Measurements from ENCODE around the gene COPZ1. TPM values are rescaled to one million over a fixed set of nuclear protein-coding genes. Genes with fewer than 3 reads are reported as not detected.
"Not testable (repeated sequence)": the region's sequence is repeated elsewhere in the genome, so short reads cannot be mapped to it uniquely, and the experiment has no call there.

Gene COPZ1
- total RNA-seq, 2 experiments from 2014 or later: 93.1 to 94.6 TPM

GRCh38 chr12:54299515-54300224 is 25.3 kb upstream of the COPZ1 start:
- H3K27ac Mint-ChIP-seq: no peak overlapping the region
- H3K36me3 Mint-ChIP-seq: no peaks in the 10 kb centered on the region
- DNase-seq (no peak), ATAC-seq (ENCODE audit: low read depth) (no peak)
- H3K4me3 Mint-ChIP-seq: no peak overlapping the region
- peaks cover 19% of the 10 kb centered on the region for H3K4me1 Mint-ChIP-seq
- no peaks in the 10 kb centered on the region for H3K9me3 Mint-ChIP-seq
- POLR2A ChIA-PET: interaction anchor here (1.2 to 2.0 kb wide), 3 partner anchors 13 to 59 kb away, joined by 3 to 6 read pairs (median 4); no protein-coding TSS in a partner anchor
- peaks cover 76% of the 10 kb centered on the region for H3K27me3 Mint-ChIP-seq

DNA sequence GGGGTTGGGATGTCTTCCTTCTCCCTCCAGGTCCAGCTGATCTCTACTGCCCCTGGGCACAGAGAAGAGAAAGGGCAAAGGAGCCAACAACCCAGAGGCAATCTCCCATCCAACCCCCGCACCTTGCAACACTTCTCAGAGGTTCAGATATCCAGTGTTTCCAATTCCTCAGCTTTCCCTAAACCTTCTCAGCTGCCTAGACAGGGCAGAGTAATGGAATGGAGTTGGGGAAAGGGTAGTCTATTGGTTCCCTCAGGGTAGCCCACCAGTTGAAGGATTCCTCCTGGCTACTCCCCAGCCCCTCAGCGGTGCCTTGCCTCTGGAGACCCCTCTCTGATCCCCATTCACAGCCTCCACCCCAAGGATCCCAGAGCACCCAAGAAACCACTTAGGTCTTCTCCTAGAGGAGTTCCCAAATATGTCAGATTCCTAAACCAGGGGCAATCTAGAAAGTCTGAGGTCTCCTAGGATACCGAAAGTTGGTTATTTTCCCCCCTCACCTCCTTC is 24.7 kb upstream of the COPZ1 start:
- H3K27me3 Mint-ChIP-seq: peaks cover 77% of the 10 kb centered on the region
- POLR2A ChIA-PET: interaction anchor here (1.0 to 2.0 kb wide), 3 partner anchors 17 to 58 kb away, joined by 3 to 6 read pairs (median 4); partner anchors contain the start of gene COPZ1
- H3K36me3 Mint-ChIP-seq: no peaks in the 10 kb centered on the region
- H3K4me3 Mint-ChIP-seq: no peak overlapping the region
- H3K27ac Mint-ChIP-seq: no peak overlapping the region
- H3K9me3 Mint-ChIP-seq: no peaks in the 10 kb centered on the region
- peaks cover 19% of the 10 kb centered on the region for H3K4me1 Mint-ChIP-seq
- DNase-seq (no peak), ATAC-seq (ENCODE audit: low read depth) (no peak)

DNA sequence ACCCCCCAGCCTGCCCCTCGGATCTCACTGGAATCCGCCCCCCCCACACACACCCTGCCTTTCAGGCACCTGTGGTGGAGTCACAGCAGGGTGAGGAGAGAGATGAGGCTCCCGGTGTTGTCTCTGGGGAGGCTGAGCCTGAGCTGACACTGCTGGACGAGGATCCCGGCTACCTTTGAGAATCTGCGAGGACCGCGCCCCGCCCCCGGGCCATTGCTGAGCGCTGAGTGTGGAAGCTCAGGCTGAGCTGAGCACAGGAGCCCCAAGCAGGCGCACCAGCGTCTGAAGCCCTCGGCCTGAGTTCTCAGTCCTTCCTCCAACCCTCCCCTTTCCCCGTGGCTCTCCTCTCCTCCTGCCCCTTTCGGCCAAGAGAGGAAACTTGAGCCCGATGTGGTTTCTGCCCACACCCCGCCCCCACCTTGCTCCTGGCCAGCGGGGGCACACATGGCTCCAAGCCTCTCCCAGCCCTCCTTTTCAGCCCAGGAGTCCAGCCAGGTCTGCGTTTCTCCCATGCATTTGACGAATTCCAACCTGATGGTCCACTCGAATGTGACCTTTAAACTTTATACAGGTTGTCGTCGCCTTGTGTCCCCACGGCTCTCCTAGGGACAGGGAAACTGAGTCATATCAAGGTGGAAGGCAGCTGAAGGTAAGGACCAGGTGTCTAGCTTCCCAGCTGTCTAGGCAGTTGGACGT is 24.1 kb upstream of the COPZ1 start, which contains the start of gene NFE2:
Gene NFE2, minus strand, starts transcription at position 284 of the 696 bp plus-strand sequence. CDS start 5,767 bp downstream, outside the sequence.
- Mint-ChIP-seq H3K9me3 (no peaks in the 10 kb centered on the region), H3K4me1 (peaks cover 19% of the 10 kb centered on the region), H3K27ac (no peak within 1 kb of the TSS), H3K4me3 (peak within 1 kb of the TSS; percentile 56), H3K27me3 (peaks cover 73% of the 10 kb centered on the region), H3K36me3 (no peaks in the 10 kb centered on the region)
- POLR2A ChIA-PET: interaction anchor here (1.0 to 2.0 kb wide), 2 partner anchors 24 to 58 kb away, joined by 4 to 6 read pairs; partner anchors contain the start of gene COPZ1
- ATAC-seq (ENCODE audit: low read depth): peak; percentile 72
- peak; percentile 56 for DNase-seq

DNA sequence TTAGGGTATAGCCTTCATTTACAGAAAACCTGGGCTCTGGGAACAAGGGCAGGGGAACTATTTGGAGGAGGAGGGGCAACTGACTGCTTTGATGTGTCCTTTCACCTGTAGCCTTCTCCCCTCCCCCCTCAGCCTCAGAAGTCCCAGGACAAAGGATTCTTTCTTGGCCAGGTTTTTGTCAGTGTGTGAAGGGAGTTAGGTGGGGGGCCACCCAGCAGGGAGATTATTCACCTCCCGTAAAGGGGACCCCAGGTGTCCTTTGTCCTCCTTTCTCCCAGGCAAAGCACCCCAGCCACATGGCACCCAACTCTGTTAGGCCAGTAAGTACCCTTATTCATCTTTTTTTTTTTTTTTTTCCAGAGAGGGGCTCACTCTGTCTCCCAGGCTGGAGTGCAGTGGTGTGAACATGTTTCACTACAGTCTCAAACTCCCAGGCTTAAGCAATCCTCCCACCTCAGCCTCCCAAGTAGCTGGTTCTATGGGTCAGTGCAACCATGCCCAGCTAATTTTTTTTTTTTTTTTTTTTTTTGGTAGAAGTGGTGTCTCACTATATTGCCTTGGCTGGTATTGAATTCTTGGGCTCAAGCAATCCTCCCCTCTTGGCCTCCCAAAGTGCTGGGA is 23.4 kb upstream of the COPZ1 start:
- Mint-ChIP-seq H3K4me1 (peaks cover 19% of the 10 kb centered on the region), H3K36me3 (no peaks in the 10 kb centered on the region), H3K27ac (no peak overlapping the region), H3K4me3 (no peak overlapping the region), H3K9me3 (no peaks in the 10 kb centered on the region), H3K27me3 (peaks cover 72% of the 10 kb centered on the region)
- ATAC-seq (ENCODE audit: low read depth) (no peak), DNase-seq (no peak)
- POLR2A ChIA-PET: interaction anchor here (0.6 to 0.7 kb wide), 3 partner anchors 22 to 145 kb away, joined by 4 to 6 read pairs (median 5); no protein-coding TSS in a partner anchor

- POLR2A ChIA-PET: no interaction called here
- peaks cover 59% of the 10 kb centered on the region for H3K27me3 Mint-ChIP-seq
- no peak overlapping the region for H3K4me3 Mint-ChIP-seq
- no peak for DNase-seq
- H3K27ac Mint-ChIP-seq: no peak overlapping the region
- H3K9me3 Mint-ChIP-seq: no peaks in the 10 kb centered on the region
- no peaks in the 10 kb centered on the region for H3K36me3 Mint-ChIP-seq
- peaks cover 30% of the 10 kb centered on the region for H3K4me1 Mint-ChIP-seq
- no peak for ATAC-seq (ENCODE audit: low read depth)
Observed at GRCh38 chr12:54303640-54304039, 21.3 kb upstream of the COPZ1 start.

- Mint-ChIP-seq H3K4me3 (peak overlapping the region; percentile 35), H3K27me3 (peaks cover 52% of the 10 kb centered on the region)
- ATAC-seq (ENCODE audit: low read depth): peak; percentile 43
Observed at GRCh38 chr12:54304187-54304810, 20.6 kb upstream of the COPZ1 start.

DNA sequence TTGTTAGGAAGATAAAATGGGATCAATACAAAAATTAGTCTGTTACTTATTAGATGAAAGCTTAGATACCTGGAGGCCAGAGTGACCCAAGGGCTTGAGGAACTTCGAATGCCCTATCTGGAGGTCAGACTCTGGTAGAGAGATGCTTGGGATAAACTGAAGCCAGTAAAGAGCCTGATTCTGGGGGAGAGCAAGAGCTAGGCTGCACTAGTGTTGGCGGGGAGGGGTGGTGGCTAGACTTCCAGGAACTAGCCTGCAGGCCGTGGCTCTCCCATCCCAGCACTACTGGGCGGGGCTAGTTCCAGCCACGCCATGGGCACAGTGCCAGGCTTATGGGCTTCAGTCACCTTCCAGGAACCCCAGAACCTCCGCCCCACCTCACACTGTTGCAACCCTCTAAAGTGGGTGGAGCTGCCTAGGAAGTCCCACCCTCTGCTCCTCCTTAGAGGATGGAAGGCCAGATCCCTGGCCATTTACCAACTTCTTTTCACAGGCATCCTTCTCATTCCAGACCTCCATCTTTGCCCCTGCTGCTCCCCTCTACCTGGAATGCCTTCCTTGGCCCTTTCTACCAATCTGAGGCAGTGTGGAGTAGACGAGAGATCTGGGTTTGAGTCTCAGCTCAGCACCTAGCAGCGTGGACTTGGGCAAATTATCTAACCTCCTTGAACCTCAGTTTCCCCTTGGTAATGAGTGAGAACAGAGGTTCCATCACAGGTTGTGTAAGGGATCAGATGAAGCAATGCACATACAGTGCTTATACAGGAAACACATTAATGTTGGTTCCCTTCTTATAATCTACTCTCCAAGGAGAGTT is 17.8 kb upstream of the COPZ1 start:
- H3K27ac Mint-ChIP-seq: no peak overlapping the region
- H3K36me3 Mint-ChIP-seq: no peaks in the 10 kb centered on the region
- peak overlapping the region; percentile 36 for H3K4me3 Mint-ChIP-seq
- peaks cover 28% of the 10 kb centered on the region for H3K27me3 Mint-ChIP-seq
- H3K4me1 Mint-ChIP-seq: peaks cover 20% of the 10 kb centered on the region
- DNase-seq (no peak), ATAC-seq (ENCODE audit: low read depth) (peak; percentile 75)
- POLR2A ChIA-PET: interaction anchor here (0.7 to 1.4 kb wide), 3 partner anchors 20 to 70 kb away, joined by 4 to 6 read pairs (median 4); partner anchors contain the start of genes CBX5 and HNRNPA1
- no peaks in the 10 kb centered on the region for H3K9me3 Mint-ChIP-seq

More at GRCh38 chr12:54304187-54304810, 20.6 kb upstream of the COPZ1 start:
- H3K9me3 Mint-ChIP-seq: no peaks in the 10 kb centered on the region
- H3K36me3 Mint-ChIP-seq: no peaks in the 10 kb centered on the region
- H3K27ac Mint-ChIP-seq: no peak overlapping the region
- POLR2A ChIA-PET: no interaction called here
- no peak for DNase-seq
- peaks cover 30% of the 10 kb centered on the region for H3K4me1 Mint-ChIP-seq

DNA sequence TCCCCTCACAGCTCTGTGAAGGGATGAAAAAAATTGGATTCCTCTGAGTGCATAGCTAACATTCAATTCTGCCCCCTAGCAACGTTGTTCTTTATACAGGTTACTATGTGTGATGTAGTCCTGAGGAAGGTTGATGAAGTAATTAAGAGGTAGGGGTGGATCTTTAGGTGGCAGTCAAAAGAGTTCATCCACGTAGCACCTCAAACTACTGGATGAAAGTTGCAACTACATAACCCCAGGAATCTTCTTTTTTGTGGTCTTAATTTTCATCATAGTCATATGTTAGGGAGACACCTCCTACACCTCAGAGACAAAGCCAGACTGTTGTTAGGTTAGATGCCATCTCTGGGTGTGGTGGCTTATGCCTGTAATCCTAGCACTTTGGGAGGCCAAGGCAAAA is 13.9 kb upstream of the COPZ1 start:
- DNase-seq (no peak), ATAC-seq (ENCODE audit: low read depth) (no peak)
- no peak overlapping the region for H3K27ac Mint-ChIP-seq
- peaks cover 6% of the 10 kb centered on the region for H3K27me3 Mint-ChIP-seq
- no peaks in the 10 kb centered on the region for H3K36me3 Mint-ChIP-seq
- H3K9me3 Mint-ChIP-seq: no peaks in the 10 kb centered on the region
- peaks cover 11% of the 10 kb centered on the region for H3K4me1 Mint-ChIP-seq
- H3K4me3 Mint-ChIP-seq: no peak overlapping the region
- POLR2A ChIA-PET: interaction anchor here (0.6 kb wide), 1 partner anchor 24 kb away, joined by 3 read pairs; no protein-coding TSS in a partner anchor

- ATAC-seq (ENCODE audit: low read depth); H3K36me3 Mint-ChIP-seq; H3K9me3 Mint-ChIP-seq; H3K4me1 Mint-ChIP-seq; DNase-seq; H3K27me3 Mint-ChIP-seq; H3K27ac Mint-ChIP-seq; POLR2A ChIA-PET; H3K4me3 Mint-ChIP-seq: not testable (repeated sequence)
Observed at GRCh38 chr12:54312309-54312708, 12.6 kb upstream of the COPZ1 start.

DNA sequence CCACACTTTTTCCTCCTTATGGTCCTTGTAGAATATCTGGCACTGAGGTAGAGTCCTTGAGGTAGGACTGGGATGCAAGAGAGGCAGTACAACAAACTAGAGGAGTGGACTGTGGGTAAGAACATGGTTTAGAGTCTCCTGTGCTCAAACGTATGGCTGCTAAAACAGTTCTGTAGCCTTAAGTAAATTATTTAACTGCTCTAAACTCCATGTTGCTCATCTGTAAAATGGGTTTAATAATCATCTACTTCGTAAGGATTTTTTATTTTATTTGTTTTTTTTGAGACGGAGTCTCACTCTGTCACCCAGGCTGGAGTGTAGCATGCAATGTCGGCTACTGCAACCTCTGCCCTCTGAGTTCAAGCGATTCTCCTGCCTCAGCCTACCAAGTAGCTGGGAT is 3.6 kb upstream of the COPZ1 start:
- Mint-ChIP-seq H3K27me3 (peaks cover 3% of the 10 kb centered on the region), H3K27ac (no peak overlapping the region), H3K4me3 (no peak overlapping the region), H3K36me3 (no peaks in the 10 kb centered on the region), H3K4me1 (peaks cover 6% of the 10 kb centered on the region), H3K9me3 (no peaks in the 10 kb centered on the region)
- ATAC-seq (ENCODE audit: low read depth) (no peak), DNase-seq (no peak)
- POLR2A ChIA-PET: no interaction called here

DNA sequence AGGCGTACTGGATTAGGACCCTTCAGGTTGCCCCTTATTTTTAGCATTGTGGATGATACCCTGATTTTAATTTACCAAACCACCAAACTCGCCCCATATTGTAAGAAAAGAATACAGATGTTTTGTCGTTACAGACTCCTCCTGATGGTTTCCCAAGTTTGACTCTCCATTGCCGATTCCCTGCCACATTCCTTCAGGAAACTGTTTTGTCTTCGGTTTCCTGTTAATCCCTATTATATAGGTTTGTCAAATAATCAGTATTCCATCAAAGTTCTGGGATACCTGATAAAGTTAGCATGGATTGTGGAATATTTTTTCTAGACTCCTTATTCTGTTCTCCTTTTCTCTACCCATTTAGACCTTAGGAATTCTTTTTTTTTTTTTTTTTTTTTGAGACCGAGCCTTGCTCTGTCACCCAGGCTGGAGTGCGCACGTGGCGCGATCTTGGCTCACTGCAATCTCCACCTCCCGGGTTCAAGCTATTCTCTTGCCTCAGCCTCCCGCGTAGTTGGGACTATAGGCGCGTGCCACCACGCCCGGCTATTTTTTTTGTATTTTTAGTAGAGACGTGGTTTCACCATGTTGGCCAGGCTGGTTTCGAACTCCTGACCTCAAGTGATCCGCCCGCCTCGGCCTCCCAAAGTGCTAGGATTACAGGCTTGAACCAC is 645 bp downstream of the COPZ1 start:
- not testable (repeated sequence) for H3K9me3 Mint-ChIP-seq; H3K36me3 Mint-ChIP-seq; DNase-seq; ATAC-seq (ENCODE audit: low read depth); H3K27me3 Mint-ChIP-seq
- peaks cover 29% of the 10 kb centered on the region for H3K4me1 Mint-ChIP-seq
- peak overlapping the region; percentile 87 for H3K27ac Mint-ChIP-seq
- peak overlapping the region; percentile 96 for H3K4me3 Mint-ChIP-seq
- POLR2A ChIA-PET: interaction anchor here (0.5 to 2.0 kb wide), 15 partner anchors 10 to 1504 kb away, joined by 3 to 20 read pairs (median 3); partner anchors contain the start of genes CBX5, DNAJC14, HNRNPA1 and NFE2
